Femur (tissue), 1 donor: Measurements from ENCODE around the gene AEBP1.

Experiments
- DNase-seq: peaks from one replicate; pipeline ENCODE4 v3.0.0-alpha.2; 2017

AEBP1 gene

DNA sequence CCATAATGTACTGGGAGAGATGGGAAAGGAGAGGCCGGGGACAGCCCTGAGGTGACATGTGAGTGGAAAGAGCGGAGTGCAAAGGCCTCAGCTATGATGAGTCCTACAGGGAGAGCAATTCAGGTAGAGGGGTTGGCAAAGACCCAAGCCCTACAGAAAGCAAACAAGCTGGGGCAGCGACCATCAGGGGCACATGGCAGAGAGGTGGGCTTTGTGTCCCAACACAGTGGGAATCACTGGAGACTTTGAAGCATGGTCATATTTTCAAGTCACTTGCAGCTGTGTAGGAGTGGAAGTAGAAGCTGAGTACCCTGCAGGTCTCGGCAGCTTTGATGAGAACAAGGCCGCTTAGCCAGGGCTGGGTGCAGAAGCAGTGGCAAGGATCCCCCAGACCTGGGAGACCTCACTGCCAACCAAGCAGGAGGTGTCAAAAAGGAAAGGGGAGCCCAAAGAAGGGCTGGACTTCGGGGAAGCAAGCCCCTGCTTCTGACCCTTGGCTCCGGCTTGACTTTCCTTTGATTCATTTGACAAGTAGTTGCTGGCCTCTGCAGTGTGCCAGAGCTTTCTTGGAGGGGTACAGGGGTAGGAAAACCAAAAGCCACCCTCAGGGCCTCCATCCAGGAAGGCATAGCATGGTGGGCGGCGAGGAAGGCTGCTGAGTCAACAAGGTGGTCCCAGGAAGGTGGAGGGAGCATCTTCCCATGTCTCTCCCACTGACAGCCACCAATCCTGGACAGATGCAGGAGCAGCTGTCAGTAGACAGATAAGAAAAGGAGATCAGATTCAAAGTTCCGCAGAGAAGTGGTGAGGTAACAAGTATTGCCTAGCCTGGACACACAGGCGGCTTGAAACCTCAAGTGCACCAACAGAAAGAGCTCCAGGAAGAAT lies 36.8 kb upstream of the AEBP1 start:
- DNase-seq = peak; percentile 22

DNA sequence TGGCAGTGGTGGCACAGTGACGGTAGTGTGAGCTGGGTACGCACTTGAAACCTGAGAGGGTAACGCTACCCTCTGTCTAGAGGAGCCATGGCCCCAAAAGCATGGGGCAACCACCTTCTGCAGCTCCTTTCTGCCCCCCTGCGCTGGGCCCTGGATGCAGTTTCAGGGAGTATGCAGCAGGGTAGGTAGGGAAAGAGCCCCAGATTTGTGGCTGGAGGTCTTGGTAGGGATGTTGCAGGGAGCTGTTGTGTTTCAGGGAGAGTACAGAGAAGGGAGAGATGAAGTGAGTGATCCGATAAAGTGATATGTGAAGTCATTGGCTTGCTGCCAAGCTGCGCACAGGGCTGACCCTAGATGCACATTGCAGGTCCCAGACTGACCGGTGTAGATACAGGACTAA lies 36.1 kb upstream of the AEBP1 start:
- DNase-seq = no peak

DNA sequence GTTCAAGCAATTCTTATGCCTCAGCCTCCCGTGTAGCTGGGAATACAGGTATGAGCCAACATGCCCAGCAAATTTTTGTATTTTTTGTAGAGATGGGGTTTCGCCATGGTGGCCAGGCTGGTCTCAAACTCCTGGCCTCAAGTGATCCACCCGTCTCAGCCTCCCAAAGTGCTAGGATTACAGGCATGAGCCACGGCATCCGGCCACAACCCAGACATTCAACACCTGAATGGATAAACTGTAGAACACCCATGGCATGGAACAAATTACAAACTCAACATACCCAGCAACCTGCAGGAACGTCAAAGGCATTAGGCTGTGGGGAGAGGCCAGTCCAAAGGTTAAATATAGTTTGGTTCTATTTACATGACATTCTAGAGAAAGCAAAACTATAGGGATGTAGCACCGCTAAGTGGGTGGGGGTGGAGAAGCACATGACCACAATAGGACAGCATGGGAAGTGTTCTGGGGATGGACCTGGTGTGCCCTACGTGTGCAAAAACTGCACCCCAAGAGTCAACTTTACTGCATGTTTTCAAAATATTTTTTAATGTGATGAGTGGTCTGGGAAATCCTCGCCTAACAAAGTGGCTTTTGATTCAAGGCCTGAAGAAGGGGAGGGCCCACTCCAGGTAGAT lies 32.3 kb upstream of the AEBP1 start:
- DNase-seq = no peak

DNA sequence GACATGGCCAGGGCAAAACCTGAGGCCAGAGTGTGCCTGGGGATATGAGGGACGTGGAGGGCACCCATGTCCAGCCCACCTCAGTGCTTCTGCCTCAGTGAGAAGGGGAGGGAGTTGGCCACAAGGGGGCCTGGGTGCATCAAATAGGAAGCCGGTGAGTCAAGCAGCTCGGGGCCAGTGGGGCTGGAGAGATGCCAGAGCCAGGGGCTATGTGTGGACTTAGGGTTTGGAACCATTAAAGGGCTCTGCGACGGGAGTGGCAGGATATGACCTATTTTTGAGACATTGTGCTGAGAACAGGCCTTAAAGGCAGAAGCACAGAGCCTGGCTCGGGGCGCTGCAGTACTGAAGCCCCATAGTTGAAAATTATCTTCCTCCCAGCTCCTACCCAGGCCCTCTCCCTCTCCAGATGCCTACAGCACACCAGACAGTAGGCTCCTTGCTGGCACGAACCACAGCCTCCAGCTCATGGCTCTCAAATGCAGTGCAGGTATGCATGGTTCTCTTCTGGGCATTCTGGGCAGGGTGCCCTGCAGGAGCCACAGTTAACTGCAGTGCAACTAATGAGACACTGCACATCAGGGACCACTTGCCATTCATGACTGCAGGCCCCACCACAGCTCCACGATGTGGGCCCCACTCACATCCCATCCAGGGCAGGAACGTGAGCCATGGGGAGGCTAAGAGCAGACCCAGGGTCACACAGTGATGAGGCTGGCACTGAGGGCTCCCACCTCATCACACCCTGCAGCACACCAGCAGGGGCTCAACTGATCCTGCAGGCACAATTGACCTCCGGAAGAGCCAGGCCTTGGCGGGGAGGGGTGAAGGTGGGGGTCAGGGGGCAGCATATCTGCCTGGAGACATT lies 31.5 kb upstream of the AEBP1 start:
- peak; percentile 80 for DNase-seq

GRCh38 chr7:44073664-44074348 lies 30.3 kb upstream of the AEBP1 start:
- DNase-seq = peak; percentile 70

GRCh38 chr7:44074349-44074695 lies 29.8 kb upstream of the AEBP1 start:
- DNase-seq = no peak

DNA sequence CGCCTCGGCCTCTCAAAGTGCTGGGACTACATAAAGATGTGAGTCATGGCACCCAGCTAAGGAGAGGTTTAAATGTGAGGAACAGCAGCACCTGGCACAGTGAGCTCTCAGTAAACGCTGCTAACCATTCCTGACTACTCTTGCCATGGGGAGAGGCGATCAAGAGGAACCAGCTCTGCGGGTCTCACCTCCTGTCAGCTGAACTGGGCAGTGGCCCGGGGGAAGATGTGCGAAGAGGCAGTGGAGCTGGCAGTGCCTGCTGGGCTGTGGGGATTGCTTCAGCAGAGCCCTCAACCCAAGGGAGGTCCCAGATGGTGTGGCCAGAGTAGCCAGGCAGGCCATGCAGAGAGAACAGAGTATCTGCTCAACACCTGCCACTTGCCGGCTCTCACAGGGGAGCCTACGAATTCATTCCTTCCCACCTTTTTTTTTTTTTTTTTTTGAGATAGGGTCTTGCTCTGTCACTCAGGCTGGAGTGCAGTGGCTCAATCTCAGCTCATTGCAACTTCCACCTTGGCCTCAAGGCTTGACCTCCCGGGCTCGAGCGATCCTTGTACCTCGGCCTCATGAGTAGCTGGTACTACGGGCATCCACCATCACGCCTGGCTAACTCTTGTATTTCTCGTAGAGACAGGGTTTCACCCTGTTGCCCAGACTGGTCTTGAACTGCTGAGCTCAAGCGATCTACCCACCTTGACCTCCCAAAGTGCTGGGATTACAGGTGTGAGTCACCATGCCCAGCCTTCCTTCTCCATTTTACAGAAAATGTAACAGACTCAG lies 28.7 kb upstream of the AEBP1 start:
- DNase-seq = no peak

DNA sequence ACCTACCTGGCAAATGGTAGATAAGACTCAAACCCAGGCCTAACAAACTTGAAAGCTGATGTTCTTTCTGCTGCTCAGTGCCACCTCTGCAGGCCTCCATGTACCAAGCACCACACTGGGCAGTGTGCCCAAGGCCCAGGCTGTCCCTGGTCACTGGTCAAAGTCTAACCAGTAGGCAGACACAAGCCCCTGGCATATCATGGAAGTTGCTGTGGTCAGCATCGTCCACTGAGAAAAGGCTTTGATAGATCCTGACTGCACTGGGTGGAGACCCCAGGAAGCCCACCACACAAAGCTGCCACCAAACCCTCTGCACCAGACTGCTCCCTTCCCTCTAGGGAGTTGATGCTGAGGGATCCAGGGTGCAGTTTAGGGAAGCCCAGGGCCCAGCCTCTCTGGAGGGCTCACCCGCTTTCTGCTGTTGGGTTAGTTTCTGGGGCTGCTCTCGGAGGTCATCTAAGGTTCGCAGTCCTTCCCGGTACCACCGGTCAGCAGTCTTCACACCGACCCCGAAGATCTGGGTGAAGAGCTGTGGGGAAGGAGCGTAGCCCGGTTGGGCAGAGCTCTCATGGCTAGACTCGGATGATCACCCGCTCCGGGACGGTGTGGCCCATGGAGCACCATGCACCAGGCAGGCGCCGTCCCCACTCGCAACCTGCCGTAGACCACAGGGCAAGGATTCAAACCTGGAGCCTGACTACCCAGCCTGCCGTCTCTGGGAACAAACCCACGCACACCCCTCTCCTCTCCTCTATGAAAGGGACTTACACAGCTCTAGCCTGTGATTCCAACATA lies 27.8 kb upstream of the AEBP1 start:
- no peak for DNase-seq

GRCh38 chr7:44077061-44077460 lies 27.1 kb upstream of the AEBP1 start:
- no peak for DNase-seq

DNA sequence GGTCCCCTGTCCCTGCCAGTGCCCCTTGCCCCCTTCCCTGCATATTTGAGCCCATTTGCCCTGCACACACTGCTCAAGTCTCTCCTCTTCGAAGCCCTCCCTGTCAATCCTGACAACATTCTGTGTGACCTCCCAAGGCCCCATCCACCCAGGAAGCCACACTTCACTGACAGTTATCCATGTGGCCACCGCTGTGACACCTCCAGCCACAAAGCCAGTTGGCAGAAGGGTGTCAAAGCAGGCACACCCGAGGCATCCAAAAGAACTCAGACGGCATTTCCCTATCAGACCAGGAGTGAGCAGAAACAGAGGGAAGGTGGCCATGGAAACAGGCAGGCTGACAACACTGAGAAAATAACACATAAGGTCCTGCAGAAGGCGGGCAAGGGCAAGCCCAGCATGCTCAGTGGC lies 26.5 kb upstream of the AEBP1 start:
- DNase-seq = no peak

GRCh38 chr7:44078521-44078920 lies 25.6 kb upstream of the AEBP1 start:
- DNase-seq = no peak

DNA sequence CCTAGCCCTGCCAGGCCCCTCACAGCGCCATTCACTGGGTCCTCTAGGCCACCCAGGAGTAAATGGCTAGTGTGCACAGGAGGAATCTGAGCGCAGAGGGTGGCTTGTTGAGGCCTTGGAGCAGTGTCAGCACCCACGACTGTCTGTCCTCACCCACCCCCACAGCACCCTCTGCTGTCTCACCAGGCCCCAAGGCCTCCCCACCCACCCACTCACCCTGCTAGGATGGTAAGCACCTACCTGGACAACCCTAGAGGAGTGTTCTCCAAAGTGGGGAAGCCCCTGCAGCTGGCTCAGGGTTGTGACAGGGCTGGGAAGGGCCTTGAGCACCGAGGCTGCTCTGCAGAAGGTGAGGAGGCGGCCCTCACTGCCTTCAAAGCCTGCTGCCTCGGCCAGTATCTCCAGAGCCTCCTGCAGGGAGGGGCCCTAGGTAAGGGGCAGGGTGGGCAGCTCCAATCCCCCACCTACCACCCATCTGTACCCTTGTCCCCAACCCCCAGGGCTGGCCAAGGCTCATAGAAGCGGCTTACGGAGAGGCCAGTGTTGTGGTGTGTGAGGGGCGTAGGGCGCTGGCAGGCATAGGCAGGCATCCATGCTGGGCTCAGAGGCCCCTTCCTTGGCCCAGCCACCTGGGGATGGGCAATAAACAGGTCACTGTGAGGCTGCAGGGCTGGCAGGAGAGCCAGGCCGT lies 24.7 kb upstream of the AEBP1 start:
- DNase-seq = no peak

DNA sequence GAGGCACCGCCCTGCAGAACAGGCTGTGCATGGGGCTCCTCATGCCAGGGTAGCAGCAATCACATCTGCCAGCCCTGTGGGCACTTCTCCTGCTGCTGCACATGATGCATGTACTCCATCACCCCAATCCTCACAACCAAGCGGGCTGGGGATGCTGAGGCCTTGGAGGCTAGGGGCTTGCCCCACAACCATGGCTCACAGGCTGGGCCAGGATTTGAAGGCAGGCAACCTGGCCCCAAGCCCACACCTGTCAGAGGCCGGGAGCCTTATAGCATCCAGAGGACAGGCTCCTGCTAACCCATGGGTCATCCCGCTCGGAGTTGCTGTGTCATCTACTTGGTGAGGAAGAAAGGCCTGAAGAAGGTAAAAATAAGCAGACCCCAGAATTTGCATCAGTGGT lies 24.0 kb upstream of the AEBP1 start:
- DNase-seq = no peak

- DNase-seq = no peak
Observed at GRCh38 chr7:44080686-44081265, 23.4 kb upstream of the AEBP1 start.

- DNase-seq = no peak
Observed at GRCh38 chr7:44081266-44081748, 22.8 kb upstream of the AEBP1 start.

DNA sequence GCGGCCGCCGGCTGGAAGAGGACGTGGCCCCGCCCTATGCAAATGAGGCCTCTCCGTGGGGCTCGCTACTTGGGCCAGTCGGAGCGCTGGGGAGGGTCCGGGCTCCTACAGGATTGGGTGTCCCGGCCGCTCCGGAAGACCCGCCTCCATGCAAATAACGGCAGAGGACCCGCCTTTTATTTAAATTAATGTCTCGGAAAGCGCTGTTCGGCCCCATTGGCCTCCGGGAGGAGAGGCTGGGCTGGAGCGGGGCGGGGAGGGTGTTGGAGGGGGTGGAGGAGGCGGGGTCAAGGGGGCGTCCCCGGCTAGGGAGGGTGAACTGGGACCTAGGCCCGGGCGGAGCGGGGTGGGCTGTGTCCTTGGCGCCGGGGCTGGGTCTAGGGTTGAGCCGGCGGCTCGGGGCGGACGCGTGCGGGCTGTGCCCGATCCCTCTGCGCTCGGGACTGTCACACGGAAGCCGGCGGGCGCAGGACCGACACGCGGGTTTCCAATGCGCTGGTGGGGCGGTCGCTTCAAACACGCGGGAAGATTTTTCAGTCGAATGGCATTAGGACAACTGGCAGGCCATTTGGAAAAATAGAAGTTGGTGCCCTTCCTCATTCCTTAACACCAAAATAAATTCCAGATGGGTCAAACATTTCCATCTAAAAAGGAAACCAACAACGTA lies 21.5 kb upstream of the AEBP1 start:
- peak; percentile 100 for DNase-seq

DNA sequence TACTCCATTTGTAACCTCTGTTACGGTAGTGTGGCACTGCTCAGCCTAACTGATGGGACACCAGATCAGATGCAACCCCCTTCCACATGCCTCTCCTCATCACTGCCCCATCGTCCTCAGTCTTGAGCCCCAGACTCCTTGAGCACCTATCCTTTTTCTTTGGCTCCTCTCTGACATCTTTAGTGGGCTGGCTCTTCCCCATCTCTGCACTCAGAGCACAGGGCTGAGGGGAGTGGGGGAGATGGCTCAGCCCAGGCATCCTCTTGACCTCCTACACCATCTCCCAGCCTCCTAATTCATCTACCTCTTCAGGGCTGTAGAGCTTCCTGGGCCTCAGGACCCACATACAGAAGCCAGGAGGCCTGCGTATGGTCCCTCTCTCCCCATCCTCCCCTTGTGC lies 20.3 kb upstream of the AEBP1 start:
- no peak for DNase-seq

GRCh38 chr7:44084701-44085100 lies 19.4 kb upstream of the AEBP1 start:
- no peak for DNase-seq

DNA sequence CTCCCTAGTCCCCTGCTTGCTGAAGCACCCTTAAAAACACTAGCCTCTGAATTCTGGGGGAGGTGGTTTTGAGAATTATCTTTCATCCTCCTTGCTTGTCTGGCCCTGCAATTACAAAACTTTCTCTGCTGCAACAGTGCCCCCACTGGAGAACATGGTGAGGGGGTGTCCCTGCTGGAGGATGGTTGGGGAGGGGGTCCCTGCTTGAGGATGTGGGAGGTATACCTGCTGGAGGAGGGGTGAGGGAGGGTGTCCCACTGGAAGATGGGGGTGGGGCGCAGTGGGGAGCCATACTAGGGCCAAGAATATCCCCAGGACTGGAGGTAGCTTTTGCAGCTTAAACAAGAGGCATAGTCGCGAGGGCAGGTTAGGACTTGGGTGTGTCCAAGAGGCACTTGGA lies 18.6 kb upstream of the AEBP1 start:
- no peak for DNase-seq

GRCh38 chr7:44086627-44087026 lies 17.5 kb upstream of the AEBP1 start:
- no peak for DNase-seq
